ENCODE measurements around the gene ISLR. TPM values are rescaled to one million over a fixed set of nuclear protein-coding genes. Genes with fewer than 3 reads are reported as not detected.

The ISLR gene
- total and polyA plus RNA-seq, 9 of the 15 experiments (the other 6 are each of a cell fraction or from before 2014, with no cell fraction given), result not detected

GRCh38 chr15:74199297-74199652 is 25.8 kb downstream of the ISLR start:
- Histone ChIP-seq H3K4me2 (ENCODE audit: insufficient read depth, low read length) (no peak overlapping the region), H3K79me2 (ENCODE audit: control insufficient read depth, insufficient read depth, low read length) (no peaks in the 10 kb centered on the region), H4K20me1 (replicated peaks; ENCODE audit: control insufficient read depth, insufficient read depth, low read length) (0 out of 2 replicates have a peak, but pooled peaks cover 18% of the 10 kb centered on the region), H2AFZ (ENCODE audit: low read depth, low read length) (no peak overlapping the region), H3K9me1 (ENCODE audit: control insufficient read depth, insufficient read depth, low read length) (no peaks in the 10 kb centered on the region), H3K27ac (ENCODE audit: extremely low read depth, low read depth, low read length) (no peak overlapping the region), H3K4me3 (no peak overlapping the region), H3K9me3 (replicated peaks; ENCODE audit: control insufficient read depth, insufficient read depth, low read depth, low read length) (no peaks in the 10 kb centered on the region), H3K36me3 (ENCODE audit: control insufficient read depth, insufficient read depth, low read length) (no peaks in the 10 kb centered on the region), H3K9ac (ENCODE audit: insufficient read depth in 1 of 2, low read depth in 2 of 2, low read length in 2 of 2) (no peak overlapping the region), H3K4me1 (replicated peaks in 1 of 2; ENCODE audit: control insufficient read depth in 2 of 2, insufficient read depth in 2 of 2, low read length in 2 of 2) (peaks cover 8 to 15% of the 10 kb centered on the region in 2 experiments; a peak in 4 of 5 replicates), H3K27me3 (ENCODE audit: control insufficient read depth in 2 of 2, insufficient read depth in 2 of 2, low read length in 2 of 2) (peaks cover 2 to 73% of the 10 kb centered on the region in 2 experiments; a peak in 3 of 5 replicates)
- BruUV-seq (replicated peaks), result no TSS peak
- ChIA-PET CTCF (ENCODE audit: low intra/inter-chr PET ratio) (no interaction called here), POLR2A (interaction anchor here (0.6 kb wide), 1 partner anchor 158 kb away, joined by 4 read pairs; no protein-coding TSS in a partner anchor)
- FAIRE-seq (no peak), ATAC-seq (no peak), DNase-seq (ENCODE audit: extremely low read depth in 1 of 4, low spot score in 3 of 4) (no peak)
- intact Hi-C loops (cut with micrococcal nuclease) (no loop called here), in situ Hi-C loops (cut with MboI) (no loop called here)
- 11% methylated on average over 6 of the region's 6 CpGs for whole genome bisulfite sequencing (ENCODE audit: insufficient coverage, low coverage, missing lambda C conversion rate)
- TF ChIP-seq ELF4 (CRISPR knock-in tag; IDR thresholded peaks at IDR 0.05), result no peak
- TF ChIP-seq XRCC4 (IDR thresholded peaks at IDR 0.05; ENCODE audit: extremely low read depth, insufficient read depth, insufficient read length), result no peak
- no peak for TF ChIP-seq CREB3L1 (IDR thresholded peaks at IDR 0.05; ENCODE audit: borderline replicate concordance, low read depth)
- TF ChIP-seq POLR2AphosphoS5 (IDR thresholded peaks at IDR 0.05; ENCODE audit: control insufficient read depth, insufficient read depth, low read depth, low read length), result no peak
- TF ChIP-seq KAT2B (IDR thresholded peaks at IDR 0.05; ENCODE audit: low read depth, low read length), result no peak
- TF ChIP-seq FOXK1 (CRISPR knock-in tag; IDR thresholded peaks at IDR 0.05; ENCODE audit: borderline replicate concordance), result no peak
- no peak for TF ChIP-seq ZNF764 (CRISPR knock-in tag; IDR thresholded peaks at IDR 0.05; ENCODE audit: low read depth)
- no peak for TF ChIP-seq CCAR2 (IDR thresholded peaks at IDR 0.05; ENCODE audit: low read depth, low read length)
- no peak for TF ChIP-seq ZNF785 (CRISPR knock-in tag; IDR thresholded peaks at IDR 0.05)
- no peak for TF ChIP-seq YY1 (IDR thresholded peaks at IDR 0.05; ENCODE audit: borderline replicate concordance in 1 of 3, control insufficient read depth in 1 of 3, extremely low read depth in 1 of 3, insufficient read depth in 3 of 3, insufficient read length in 1 of 3, insufficient replicate concordance in 2 of 3, low read depth in 1 of 3, low read length in 2 of 3)
- no peak for TF ChIP-seq CCNT2 (IDR thresholded peaks at IDR 0.05; ENCODE audit: borderline replicate concordance, extremely low read depth, insufficient read length, low read depth, low read length)
